ENCODE results near the gene PCYT1A.
"Not testable (repeated sequence)": the region's sequence is repeated elsewhere in the genome, so short reads cannot be mapped to it uniquely, and the experiment has no call there.

The PCYT1A gene

DNA sequence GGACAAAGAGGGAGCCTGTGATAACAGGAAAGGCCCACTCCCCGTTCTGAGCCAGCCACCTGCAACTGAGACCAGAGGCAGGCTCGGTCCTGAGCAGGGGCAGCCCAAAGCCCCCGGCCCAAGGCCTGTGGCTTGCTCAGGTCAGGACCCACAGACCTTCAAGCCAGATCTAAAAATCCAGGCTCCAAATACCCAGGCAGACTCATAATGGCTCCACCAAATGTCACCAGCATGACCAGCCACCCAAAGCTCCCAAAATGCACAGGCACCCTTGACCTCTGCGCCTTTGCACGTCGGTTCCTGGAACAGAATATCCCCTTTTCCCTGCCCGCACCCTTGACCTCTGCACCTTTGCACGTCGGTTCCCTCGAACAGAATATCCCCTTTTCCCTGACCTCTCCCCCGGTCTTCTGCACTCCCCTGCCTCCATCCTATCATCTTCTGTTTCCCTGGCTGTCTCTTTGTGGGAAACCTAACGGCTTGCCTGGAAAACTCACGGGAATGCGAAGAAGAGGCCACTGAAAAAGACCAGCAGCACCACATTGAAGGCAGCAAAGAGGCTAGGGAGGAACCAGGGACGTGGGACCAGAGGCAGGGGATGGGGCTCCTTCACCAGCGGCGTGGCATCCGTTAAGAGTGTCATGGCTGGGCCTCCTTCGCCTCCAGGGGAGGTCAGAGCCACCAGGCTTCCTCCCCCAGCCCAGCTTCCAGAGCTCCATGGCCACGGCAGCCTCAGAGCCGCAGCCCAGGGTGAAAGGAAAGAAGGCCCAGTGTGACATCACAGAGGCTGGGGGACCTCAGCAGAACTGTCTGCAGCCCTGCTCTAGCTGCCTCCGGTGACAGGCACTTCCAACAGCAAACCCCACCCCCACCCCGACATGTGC lies 76.6 kb downstream of the PCYT1A start, which contains the start of gene ZDHHC19:
Gene ZDHHC19, minus strand, starts transcription at position 728 of the 884 bp plus-strand sequence. Its CDS starts 85 bp downstream, at position 643.
- no peak for DNase-seq

DNA sequence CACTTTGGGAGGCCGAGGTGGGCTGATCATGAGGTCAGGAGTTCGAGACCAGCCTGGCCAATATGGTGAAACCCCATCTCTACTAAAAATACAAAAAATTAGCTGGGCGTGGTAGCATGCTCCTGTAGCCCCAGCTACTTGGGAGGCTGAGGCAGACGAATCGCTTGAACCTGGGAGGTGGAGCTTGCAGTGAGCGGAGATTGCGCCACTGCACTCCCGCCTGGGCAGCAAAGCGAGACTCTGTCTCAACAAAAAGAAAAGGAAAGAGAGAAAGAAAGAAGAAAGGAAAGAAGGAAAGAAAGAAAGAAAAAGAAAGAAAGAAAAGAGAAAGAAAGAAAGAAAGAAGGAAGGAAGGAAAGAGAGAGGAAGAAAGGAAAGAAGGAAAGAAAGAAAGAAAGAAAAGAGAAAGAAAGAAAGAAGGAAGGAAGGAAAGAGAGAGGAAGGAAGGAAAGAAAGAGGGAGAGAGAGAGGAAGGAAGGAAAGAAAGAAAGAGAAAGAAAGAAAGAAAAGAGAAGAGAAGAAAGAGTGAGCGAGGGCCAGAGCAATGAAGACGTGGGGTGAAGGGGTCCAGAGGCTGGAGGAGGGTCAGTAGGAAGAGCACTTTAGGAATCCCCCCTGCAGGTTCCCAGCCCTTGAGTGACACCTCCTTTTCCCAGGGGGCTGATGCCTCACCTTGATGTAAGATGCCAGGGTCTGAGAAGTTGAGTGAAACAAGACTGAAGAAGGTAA lies 77.4 kb downstream of the PCYT1A start:
- DNase-seq, result not testable (repeated sequence)

DNA sequence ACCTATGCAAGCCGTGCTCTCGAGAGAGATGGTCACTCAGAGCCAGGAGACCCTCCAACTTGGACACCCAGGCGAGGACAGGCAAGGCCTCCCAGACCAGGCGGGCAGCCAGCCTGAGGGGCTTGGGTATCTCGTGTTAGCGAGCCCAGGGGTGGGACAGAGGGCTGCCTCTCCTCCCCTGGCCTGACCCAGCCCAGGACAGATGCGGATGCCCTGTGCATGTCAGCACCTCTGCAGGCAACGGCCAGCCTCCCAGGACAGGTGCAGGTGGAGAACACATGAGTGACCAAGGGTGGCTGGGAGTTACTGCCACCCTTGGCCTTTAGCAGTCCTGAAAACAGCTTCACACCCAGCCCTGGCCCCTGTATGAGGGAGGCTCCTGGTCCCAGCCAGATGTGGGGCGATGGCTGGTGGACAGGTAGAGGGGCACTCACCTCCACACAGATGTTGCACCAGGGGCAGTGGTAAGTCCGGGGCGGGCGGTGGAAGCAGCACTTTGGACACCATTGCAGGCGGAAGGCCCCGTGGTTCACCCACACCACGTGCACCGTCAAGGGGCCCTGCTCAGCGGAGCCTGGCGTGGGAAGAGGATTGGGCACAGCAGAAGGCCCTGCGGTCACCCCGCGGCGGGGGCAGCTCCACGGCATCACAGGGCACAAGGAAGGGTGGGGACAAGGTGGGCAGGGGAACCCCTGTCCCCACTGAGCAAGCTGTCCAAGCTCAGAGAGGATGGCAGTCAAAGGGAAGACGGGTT lies 78.4 kb downstream of the PCYT1A start:
- no peak for DNase-seq

DNA sequence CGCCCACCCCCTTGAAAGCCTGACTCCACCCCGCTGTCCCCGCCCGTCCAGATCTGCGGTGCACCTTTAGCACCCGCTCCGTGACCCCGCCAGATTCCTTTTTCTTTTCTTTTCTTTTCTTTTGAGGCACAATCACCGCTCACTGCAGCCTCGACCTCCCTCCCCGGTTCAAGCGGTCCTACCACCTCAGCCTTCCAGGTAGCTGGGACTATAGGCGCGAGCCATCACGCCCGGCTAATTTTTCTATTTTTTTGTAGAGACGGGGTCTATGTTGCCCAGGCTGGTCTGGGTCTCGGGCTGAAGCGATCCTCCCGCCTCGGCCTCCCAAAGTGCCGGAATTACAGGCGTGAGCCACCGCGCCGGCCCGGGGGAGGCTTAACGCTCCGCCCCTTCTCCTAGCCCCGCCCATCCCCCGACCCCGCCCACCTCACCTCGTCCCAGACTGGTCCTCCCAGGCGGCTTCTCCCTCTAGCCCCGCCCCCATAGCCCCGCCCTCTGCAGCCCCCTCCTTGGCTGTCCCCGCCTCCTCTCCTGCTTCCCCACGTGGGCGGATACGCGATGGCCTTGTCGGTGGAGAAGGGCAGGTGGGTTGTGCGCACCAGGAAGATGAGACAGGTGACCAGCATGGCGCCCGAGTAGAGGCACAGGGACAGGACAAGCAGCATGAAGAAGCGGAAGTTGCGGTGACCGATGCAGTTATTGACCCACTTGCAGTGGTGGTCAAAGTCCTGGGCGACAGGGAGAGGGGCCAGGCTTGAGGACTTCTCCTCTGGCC lies 79.5 kb downstream of the PCYT1A start:
- peak; percentile 55 for DNase-seq

DNA sequence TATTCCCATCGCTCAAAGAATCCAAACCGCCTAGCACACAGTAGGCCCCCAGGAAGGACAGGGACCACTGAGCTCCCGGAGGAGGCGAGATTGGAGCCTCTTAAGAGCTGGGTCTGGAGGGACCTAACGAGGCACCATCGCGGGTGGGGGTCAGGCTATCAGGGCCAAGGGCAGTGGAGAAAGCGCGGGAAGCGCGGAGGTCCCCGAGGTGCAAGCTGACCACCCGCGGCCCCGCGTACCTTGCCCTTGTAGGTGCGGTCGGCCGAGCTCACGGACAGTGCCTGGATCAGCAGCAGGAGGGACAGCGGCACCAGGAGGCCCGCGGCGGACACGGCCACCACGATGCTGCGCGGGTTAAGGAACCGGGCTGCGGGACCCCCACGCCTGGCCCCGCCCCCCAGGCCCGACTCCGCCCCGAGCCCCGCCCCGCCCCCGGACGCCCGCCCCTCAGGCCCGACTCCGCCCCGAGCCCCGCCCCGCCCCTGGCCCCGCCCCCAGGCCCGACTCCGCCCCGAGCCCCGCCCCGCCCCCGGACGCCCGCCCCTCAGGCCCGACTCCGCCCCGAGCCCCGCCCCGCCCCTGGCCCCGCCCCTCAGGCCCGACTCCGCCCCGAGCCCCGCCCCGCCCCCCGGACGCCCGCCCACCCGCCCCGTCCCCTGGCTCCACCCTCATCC lies 80.2 kb downstream of the PCYT1A start:
- peak; percentile 16 for DNase-seq

DNA sequence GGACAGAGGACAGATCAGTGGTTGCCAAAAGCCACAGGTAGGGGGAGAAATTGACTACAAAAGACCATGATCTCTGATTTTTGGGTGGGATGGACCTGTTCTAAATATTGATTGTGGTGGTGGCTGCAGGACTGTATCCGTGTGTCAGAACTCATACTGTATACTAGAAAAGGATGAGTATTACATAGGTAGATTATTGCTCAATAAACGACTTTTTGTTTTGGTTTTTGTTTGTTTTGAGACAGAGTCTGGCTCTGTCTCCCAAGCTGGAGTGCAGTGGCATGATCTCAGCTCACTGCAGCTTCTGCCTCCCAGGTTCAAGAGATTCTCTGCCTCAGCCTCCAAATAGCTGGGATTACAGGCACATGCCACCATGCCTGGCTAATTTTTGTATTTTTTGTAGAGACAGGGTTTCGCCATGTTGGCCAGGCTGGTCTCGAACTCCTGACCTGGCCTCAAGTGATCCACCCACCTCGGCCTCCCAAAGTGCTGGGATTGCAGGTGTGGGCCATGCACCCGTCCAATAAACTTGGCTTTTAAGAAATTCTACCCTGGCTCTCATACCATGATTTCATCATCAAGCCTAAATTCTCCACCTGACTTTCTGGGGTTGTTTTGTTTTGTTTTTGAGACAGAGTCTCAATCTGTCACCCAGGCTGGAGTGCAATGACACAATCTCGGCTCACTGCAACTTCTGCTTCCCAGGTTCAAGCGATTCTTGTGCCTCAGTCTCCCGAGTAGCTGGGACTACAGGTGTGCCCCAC lies 81.9 kb downstream of the PCYT1A start:
- not testable (repeated sequence) for DNase-seq

DNA sequence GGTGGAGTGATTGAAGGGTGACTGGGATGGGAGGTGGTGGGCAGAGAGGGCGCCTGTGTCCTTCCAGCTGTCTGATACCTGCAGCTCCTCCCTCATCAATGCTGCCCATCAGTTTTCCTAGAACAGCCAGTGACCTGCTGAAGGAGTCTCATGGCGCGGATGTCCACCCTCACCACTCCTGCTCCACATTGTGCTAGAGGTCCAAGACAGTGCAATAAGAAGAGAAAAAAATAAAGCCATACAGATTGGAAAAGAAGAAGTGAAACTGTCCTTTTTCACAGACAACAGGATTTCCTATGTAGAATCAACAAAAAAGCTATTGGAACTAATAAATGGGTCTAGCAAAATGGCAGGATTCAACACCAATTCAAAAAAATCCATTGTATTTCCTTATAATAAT lies 83.7 kb downstream of the PCYT1A start:
- no peak for DNase-seq

DNA sequence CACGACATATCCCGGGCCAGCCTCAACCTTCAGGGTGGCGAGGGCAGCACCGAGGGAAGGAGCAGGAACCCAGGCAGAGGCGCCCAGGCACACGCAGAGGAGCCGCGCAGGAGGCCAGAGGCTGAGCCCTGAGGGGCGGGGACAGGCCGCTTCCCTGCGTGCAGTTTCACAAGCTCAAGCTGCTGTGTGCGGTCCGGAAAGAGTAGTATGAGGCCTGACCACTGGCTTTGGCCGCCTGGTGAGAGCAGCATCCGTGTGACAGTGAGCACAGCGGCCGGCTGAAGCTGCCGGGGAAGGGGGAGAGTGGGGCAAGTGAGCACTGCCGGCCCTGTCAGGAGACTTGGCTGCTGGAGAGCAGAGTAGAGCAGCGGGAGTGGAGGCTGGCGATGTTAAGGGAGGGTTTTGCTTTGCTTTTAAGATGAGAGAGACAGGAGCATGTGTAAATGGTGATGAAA lies 85.0 kb downstream of the PCYT1A start:
- no peak for DNase-seq

DNA sequence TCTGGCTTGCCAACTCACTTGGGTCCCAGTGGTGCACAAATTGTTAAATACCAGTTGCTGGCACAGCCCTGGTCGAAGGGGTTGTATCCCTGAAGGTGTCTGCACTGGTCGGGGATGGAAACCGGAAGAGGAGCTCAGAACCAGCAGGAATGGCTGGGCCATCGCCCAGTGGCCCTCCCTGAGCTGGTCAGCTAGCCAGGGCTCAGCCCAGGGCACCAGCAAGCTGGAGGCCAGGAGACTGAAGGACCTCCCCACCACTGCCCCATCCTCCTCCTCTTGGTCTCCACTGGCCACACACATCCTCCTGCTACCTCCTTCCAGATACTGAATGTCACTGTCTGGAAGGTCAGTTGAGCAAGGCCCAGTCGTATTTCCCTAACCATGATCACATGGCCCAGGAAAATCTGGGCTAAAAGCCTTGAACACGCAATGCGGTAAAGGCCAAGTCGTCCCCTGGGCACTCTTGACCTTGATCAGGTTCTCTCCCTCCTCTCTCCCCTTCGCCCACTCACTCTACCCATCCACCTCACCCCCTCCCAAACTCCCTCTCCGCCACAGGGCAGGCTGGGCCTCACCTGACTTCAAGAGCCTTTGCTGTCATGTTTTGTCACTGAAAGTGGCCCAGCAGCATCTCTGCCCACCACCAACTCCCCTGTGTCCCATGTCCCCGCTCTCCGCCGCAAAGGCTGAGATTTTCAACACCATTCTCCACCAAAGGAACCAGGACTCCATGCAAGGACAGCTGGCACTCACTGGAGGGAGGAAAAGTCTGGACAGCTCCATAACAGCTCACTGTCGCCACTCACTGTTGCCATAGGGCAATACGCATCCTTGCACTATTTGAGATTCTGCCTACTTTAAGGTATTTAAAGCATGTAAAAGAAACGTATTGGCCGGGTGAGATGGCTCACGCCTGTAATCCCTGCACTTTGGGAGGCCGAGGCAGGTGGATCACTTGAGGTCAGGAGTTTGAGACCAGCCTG lies 88.5 kb downstream of the PCYT1A start:
- DNase-seq, result no peak

DNA sequence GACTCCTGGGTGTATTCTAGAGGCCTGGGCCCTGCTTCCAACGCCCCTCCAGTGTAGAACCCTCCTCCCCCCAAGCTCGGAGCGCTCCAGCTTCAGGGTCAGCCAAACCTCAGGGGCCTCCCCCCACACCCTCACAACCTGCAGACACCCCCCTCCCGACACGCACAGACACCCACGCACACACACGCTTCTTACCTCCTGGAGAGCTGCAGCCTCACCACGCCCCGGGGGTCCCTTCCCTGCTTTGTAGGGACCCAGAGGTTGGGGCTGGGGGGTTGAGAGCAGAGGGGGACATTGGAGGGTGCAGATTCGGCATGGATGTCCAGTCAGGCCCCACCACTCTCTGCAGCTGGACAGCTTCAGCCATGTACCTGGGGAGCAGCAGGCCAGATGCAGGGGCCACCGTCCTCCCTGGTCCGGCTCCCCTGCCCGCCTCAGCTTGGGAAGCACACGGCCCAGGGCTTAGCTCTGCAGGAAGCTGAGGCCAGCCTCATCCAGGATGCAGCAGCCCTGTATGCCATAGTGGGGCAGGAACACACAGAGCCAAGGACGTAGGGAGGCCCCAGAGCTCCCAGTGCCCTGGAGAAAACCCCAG lies 89.3 kb downstream of the PCYT1A start:
- DNase-seq, result no peak

DNA sequence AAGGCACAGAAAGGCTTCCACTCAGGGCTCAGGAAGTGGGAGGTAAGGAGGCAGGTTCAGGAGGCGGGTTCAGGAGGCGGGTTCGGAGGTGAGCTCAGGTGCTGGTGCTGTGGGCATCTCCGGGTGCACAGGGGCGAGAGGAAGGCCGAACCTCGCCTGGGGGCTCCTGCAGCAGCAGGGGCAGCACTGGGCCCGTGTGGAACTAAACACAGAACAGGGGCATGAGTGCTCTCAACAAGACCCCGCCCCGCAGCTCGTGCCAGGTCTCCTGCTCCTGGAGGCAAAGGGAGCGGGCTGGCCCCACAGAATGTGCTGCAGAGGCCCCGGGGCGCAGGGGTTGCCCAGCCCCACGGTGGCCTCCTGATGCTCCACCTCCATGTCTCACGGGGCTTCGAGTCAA lies 90.0 kb downstream of the PCYT1A start:
- DNase-seq, result no peak

DNA sequence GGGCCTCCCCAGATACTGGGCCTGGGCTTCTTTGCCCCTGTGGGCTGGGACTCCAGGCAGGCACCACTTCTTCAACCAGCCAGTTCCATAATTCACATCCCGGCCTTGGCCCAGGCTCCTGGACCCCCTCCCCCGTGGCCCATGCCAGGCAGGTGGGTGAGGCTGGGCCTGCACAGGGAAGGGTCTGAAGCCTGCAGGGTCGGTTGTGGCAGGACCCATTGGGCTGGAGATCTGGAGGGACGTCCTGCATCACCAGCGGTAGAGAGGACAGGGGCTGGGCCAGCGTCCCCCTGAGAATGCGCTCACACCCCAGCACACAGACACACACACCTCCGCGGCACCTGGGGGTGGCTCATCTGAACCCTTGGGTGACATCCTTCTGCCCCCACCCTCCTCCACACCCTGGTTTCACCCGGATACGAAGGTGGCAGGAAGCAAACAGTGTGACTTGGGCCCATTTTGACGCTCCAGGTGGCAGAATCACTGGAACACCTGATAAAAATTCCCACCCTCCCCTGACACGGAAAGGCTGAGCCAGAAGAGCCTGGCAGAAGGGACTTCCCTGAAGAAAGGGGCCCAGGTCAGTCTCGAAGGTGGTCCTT lies 91.8 kb downstream of the PCYT1A start:
- DNase-seq, result no peak

DNA sequence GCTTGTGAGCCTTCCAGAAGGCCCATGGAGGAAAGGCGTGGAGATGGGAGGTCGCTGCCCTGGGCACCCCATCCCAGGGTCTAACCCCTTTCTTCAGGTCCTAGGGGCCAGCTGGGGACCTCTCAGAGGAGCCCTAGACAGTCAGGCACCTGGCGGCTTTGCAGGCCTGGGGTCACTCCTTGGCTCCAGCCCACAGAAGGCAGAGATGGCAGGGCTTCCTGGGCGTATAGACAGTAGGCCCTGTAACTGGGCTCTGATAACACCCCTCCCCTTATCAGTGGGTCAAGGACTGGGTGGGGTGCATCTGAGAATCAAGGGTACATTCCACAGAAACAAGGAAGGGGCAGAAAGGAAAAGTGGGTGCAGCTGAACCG lies 93.0 kb downstream of the PCYT1A start:
- no peak for DNase-seq

DNA sequence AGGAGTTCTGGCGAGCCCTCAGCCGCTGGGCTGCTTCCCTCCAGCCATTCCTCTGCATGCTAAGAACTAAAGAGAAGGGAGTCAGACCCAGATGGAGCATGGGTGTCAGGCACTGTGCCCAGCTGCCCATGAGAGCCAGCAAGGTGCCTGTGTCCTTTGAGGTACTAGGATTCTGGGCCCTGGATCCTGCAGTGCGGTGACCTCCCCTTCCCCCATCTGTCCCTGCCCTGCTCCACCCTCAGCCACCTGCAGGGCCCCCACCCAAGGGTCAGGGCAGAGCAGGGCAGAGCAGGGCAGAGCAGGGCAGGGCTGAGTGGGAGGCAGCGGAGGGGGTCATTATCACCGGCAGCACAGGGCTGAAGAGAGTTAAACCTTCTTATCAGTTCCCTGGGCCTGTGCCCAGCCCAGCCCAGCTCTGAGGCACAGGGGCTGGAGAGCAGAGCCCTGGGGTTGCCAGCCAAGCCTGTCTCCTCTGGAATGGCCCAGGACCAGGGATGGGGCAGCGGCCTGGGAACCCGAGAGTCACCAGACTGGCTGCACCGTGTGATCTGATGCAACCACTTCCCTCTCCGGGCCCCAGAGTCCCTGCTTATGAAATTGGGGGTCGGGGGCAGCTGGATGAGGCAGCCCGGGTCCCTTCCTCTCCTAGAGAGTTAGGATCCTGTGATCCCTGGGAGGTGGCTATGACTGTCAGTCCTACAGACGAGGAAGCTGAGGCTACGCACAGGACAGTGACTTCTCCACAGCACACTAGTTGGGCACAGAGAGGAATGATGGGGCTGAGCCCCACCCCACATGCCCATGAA lies 93.6 kb downstream of the PCYT1A start:
- DNase-seq, result no peak

DNA sequence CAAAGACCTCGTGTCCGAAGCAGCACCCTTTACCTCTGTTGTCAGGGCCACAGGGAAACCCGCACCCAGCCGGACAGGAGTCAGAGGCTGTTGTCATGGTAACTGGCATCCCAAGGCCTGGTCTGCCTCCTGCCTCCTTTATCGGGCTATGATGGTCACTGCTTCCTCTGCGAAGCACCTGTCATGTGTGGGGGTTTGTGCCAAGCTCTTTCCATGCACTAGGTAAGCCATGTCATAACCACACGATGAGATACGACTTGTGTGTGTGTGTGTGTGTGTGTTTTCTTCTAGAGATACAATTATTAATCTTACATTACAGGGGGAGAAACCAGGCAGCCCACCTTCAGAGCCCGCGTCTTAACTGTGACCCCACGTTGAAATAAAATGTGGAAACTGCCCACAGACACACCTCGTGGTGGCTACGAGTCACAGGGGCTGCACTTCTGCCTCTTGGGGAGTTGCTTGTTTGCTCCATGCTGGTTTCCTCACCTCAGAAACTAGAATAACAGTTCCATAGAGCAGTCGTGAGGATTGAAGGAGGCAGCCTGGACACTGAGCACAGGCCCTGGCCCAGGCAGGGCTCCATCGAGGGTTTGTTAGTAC lies 94.3 kb downstream of the PCYT1A start:
- DNase-seq, result no peak

DNA sequence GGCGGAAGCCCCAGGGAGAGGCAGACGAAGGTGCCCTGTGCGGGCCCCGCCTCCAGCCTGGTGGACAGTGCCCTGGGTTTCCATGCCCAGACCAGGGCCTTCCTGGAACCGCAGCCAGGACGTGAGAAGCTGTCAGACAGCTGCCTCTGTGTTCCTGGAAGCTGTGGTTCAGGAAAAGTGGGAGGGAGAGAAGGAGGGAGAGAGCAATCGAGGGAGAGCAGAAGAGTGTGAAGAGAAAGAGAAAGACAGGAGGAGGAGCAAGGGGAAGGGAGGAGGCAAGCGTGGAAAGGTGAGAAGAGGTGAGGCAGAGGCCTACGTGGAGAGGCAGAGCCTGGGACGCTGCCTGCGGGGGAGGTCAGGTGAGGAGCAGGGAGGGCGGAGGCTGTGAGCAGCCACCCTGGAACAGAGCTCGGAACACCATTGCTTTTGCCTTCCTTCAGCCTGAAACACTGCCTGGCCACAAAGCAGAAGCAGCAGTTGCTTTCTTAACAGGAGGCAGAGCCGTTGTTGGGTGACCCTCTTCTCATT lies 94.9 kb downstream of the PCYT1A start:
- no peak for DNase-seq

DNA sequence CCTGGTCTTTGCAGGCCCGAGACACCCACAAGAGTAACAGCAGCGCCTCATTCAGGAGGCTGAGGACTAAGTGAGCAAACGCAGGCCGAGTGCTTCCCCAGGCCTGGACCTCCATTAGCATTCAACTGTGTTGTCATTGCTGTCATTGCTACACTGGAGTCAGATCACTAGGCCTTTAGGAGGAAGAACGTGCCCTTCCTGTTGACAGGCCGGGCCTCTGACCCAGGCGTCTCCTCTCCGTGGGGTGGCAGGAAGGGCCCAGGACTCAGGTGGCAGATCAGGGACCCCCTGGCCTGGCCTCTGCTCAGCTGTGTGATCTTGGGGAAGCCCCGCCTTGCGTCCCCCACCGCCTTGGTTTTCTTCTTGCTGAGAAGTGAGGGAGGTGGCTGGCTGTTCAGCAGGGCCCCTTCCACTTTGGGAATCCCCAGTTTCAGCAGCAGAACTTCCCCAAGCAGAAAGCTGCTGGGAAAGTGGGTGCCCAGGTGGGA lies 95.4 kb downstream of the PCYT1A start:
- no peak for DNase-seq
